Ammon's horn (tissue), 1 donor: Measurements from ENCODE around the gene ELOVL3.
"Not testable (repeated sequence)": the region's sequence is repeated elsewhere in the genome, so short reads cannot be mapped to it uniquely, and the experiment has no call there.

Source experiments
- DNase-seq: peaks from one replicate; pipeline ENCODE4 v3.0.0-alpha.2; 2016; ENCODE audit warnings: low spot score

The ELOVL3 gene

DNA sequence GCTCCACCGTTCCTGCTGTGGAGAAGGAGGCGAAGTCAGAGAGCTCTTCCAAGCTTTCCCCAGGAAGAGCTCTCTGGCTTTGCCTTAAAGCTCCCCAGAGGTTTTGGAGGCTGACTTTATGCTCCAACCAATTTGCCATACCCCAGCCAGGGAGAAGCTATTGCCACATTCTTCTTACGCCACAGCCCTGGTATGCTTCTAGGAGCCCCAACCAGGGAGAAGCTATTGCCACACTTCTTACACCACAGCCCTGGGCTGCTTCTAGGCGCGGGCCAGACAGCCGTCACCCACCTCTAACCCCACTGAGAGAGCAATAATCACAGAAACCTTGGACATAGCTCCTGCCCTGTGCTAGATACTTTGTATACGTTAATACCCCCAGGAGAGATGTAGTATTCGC lies 951 bp downstream of the ELOVL3 start:
- DNase-seq, result no peak

DNA sequence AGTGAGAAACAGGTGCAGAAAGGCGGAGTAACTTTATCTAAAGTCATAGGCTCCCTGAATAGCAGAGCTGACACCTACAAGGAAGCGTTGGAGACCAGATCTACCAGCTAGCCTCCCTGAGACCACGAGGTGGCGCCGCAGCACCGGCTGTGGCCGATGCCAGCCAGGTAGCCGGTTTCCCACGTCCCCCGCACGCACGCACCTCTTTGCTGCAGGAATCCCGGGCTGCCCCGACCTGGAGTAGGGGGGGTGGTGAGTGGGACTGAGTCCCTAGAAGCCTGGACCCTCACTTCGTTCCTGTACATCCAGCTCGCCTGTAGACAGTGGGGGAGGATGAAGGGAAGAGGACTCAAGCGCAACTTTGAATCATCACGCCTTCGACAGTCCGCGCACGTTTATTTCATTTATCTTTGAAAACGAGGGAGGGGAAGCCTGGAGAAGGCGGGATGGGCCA lies 3.7 kb downstream of the ELOVL3 start:
- peak; percentile 89 for DNase-seq

DNA sequence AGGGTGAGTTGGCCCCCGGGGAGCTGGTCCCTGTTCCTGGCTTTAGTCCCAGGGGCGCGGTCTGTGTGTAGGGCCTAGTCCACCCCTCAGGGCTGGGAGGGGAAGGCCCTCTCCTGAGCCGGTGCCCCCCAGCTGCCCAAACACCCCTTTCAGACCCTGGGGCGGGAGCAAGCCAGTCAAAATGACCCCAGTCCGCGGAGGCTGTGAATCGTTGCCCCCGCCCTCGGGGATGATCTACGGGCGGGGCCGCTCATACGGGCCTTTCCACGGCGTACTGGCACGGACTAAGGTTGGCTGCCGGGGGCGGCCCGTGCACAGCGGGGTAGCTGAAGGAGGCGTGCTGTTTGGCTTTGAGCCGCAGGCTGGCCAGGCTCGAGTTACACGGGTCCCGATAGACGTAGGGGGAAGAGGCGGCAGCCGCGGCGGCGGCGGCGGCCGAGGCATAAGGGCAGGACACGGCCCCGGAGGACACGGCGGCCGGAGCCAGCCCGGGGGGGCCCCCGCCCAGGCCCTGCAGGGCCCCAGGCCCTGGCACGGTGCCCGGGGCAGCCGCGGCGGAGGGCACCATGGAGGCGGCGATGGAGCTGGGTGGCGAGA lies 4.3 kb downstream of the ELOVL3 start:
- no peak for DNase-seq

DNA sequence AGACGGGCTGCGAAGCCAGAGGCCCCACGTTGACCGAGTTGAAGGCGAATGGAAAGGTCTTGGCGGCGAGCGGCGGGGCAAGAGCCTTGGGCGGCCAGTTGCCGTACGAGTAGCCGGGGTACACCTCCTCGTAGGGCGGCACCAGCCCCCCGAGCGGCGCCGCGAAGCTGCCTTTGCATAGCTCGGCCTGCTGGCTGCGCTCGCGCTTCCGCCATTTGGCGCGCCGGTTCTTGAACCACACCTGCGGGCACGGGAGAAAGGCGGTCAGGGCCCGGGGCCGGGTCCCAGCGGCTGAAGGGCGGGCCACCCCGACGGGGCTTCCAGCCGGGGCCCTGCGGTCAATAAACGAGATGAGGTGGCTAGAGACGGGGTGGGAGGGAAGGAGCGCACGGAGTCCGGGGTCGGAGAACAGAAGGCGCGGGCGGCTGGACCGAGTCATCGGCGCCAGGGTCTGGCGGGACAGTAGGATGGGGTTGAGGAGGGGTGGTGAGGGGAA lies 4.8 kb downstream of the ELOVL3 start:
- no peak for DNase-seq

DNA sequence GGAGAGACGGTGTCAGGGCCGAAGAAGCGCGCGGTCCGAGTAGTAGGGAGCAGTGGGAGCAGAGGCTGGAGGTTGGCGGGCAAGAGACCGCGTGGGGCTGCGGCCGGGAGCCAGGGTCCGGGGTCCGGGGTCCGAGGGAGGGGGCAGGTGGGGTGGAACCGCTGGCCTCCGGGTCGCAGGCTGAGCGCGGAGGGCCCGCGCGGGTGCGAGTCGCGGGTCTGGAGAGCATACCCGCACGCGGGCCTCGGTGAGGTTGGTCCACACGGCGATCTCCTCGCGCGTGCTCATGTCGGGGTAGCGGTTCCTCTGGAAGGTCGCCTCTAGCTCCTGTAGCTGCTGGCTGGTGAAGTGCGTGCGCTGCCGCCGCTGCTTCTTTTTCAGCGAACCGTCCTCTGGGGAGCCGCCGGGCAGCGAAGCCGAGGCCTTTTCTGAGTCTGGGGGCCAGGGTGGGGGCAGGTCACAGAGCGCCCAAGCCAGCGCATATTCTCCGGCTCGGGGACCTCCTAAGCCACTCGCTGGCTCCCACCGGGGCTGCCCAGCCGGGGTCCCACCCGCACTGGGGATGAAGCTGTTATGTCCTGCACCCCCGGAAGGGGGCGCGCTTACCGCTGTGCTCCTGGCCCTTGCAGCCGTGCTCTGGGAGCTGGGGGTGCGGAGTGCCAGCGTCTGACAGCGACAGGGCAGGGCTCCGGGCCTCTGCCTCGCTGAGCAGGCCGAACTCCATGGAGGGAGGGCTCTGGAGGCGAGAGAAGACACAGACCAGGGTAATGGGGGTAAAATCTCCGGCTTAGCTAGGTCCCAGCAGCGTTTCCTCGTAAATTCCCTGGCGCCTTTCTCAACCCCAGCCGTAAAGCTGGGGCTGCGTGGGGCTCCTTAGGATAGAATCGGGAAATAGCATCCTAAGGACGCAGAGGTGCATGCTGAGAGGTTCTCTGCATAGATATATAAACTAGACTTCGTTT lies 5.5 kb downstream of the ELOVL3 start:
- DNase-seq, result no peak

DNA sequence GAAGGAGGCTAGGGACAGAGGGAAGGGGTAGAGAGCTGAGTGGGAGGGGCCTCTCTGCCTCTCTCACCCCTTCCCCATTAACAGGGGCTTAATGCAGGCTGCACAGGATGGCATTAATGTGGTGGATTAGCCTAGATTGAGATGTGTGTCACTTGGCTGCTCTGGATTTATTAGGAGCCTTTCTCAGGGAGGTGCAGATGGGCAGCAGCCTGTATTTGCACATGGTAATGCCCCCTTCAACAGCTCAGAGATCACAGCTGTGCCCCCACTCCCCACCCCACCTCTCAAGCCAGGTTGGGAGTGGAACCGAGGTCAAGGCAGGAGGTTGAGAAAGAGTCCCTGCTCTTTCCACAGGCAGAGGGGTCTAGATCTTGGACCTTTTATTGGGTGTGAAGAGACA lies 7.9 kb downstream of the ELOVL3 start:
- DNase-seq, result no peak

DNA sequence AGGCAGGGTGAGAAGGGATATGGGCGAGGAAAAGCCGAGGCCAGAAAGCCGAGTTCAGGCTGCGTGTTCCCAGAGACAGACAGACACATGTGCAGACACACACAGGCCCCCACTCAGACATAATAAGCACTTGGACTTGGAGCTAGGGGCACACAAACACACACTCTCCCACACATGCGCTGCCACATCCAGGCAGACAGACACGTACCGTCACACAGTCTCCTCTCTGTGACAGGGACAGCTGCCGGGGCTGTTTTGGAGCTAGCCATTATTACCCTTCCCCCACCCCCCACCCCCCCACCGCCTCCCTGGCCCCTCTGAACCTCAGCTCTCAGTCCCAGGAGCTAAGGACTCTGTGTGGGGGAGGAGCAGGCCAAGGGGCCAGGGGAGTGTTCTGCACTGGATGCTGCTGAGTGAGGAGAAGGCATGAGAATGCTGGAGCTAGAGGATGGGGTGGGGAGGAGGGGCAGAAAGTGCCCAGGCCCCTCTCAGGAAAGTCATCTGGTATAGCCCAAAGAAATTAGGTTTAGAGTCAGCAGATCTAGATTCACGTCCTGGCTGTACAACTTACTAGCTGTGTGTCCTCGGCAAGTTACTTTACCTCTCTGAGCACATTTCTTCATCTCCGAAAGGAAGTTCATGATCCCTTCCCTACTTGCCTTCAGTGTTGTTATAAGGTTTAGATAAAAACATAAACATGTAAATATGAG lies 8.9 kb downstream of the ELOVL3 start:
- DNase-seq, result no peak

DNA sequence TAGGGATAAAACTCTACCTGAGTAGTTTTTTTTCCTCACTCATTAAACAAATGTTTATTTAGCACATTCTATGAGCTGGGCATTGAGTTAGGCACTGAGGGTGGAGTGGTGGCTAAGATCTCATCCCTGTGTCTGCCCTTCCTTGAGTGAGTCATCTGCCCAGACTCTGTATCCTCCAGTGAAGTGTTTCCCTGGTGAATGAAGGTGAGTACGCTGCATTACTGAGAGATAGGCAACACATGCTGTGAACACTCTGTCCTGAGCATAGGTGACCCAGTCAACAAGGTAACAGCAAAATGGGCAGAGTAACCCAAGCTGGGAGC lies 9.5 kb downstream of the ELOVL3 start:
- no peak for DNase-seq

DNA sequence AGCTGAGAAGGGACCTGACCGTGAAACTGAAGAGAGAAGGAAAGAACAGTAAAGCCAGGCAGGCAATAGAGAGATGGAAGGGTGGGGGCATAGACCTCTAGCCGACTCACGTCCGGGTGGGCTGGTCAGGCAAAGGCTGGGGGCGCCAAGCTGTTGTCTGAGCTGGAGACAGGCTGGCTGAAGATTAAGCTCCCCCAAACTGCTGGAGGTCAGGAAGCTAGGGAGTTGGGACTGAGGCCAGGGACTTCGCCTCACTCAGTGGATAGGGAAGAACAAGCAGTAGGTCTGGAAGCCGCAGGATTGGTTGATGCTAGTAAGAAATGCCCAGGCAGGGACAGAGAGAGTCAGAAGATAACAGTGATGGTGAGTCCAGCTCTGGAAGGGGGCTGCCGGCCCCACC lies 9.9 kb downstream of the ELOVL3 start:
- no peak for DNase-seq

DNA sequence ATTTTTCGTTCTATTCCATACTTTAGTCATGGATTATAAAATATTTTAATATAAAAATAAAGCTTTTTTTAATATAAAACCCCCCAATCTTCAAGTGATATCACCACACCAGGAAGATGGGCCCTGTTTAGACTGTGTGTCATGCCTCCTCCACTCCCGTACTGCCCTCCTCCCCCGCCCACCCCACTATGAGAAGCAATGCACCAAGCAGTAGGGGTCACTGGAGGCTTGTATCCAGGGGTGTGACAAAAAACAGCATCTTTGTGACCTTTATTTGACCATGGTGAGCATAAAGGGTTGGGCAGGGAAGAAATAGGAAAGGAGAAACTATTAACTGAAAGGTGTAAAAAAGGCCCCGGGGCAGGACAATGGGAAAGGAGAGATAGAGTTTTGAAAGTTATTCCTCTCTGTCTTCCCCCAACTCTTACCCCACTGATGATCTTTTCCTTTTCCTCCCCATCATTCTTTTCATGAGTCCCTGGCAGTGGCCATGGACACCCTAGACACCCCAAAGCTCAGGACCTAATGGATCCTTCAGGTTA lies 11.7 kb downstream of the ELOVL3 start:
- DNase-seq, result no peak

DNA sequence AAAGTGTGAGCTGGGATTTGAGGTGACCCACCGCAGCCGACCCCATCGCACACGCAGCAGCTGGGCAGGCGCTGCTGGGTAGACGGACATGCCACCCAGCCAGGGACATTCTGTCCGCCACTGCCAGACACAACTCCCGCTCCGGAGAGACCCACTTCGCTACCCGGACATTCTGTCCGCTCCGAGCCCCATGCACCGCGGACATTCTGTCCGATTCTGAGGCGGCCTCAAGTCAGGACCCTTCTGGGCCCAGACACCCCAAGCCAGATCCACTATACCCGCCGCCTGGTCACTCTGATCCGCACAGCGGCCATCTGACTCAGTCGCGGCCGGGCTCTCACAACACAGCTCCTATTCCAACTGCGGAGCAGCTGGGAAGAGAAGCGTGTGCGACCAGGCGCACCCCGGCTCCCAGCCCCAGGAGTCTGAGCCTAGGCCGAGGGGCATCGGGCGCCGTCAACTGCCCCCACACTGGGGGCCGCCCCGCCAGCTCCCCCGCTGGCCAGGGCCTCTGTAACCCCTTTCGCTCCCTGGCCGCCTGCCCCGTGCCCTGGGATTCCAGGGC lies 14.4 kb downstream of the ELOVL3 start:
- DNase-seq, result no peak

DNA sequence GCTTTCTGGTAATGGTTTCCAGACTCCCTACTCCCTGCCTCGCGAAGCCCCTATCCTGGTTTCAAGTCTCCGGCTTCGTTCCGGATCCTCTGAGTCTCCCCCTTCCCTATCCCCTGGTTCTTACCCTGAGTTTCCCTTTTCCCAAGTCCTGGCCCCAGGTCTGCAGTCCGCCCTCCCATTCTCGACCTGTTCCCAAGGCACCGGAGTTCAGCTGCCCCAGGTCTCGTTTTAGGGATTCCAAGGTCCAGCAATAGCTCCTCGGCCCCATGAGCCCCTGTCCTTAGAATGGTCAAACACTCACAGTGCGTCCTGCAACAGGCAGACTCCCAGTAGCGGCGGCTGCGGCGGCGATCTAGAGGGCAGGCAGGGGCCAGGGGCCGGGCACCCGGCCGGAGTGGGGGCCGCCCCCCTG lies 14.9 kb downstream of the ELOVL3 start:
- DNase-seq, result no peak

DNA sequence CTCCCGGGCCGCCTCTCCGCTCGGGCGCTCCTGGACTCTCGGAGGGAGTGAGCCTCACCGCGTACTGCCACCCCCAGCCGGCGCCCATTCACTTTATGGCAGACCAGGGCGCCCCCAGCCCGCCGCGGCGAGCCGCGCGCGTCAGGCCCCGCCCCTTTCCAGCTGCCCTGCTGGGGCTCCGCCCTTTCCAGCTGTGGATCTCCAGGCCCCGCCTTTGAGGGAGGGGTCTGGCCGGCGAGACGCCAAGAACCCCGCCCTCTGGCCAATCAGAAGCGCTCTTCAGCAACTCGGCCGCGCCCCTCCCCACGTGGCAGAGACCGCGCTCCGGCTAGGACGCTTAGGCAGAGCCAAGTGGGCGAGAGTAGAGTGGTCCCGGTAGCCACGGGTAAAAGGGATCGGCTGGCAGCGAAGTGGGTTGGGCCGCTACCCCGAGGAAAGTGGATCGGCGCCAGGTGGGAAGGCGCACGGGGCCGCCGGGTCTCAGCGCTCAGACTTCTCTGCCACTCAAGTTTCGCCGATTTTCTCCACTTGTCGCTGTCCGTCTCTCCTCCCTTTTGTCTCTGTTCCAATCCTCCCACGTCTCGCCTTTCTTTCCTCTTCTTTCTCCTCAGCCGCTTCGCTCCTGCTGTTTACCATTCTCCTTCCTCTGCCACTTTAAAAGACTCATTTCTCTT lies 15.5 kb downstream of the ELOVL3 start, which contains the start of gene PITX3:
Gene PITX3 (minus strand): TSS at position 69 of the 674 bp plus-strand sequence. CDS start 9,432 bp downstream, outside the sequence.
- DNase-seq, result peak; percentile 77

DNA sequence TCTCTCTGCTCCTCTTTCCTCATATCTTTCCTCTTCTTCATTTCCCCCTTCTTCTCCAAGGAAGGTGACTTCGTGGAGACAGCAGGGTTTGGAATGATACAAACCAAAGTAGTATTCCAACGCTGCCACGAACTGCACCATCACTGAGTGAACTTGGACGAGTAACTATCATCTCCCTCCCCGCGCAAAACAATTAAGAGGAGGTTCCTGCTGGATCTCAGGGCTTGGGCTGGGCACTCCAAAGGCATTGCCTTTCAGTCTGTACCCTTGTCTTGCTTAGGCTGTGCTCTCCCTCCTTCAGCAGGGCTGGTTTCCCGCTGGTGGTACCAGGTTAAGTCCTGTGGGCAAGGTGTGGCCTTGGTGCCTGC lies 16.0 kb downstream of the ELOVL3 start:
- DNase-seq, result no peak

DNA sequence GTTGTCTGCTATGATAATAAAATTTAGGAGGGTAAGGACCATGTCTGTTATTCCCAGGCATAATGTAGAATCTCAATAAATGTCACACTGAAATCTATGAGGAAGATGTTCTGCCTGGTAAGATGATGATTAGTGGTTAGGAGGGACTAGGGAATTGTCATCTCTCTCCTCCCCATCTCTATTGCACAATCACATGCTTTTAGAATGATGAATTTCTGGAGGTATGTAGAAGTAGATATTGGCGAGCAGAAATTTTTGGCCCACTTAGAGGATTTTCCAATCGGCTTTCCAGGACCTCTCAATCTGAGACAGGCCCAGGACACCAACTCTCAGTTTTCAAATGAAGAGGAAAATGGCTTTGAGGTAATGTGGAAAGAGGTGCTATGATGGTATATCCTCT lies 17.2 kb downstream of the ELOVL3 start:
- DNase-seq, result no peak

DNA sequence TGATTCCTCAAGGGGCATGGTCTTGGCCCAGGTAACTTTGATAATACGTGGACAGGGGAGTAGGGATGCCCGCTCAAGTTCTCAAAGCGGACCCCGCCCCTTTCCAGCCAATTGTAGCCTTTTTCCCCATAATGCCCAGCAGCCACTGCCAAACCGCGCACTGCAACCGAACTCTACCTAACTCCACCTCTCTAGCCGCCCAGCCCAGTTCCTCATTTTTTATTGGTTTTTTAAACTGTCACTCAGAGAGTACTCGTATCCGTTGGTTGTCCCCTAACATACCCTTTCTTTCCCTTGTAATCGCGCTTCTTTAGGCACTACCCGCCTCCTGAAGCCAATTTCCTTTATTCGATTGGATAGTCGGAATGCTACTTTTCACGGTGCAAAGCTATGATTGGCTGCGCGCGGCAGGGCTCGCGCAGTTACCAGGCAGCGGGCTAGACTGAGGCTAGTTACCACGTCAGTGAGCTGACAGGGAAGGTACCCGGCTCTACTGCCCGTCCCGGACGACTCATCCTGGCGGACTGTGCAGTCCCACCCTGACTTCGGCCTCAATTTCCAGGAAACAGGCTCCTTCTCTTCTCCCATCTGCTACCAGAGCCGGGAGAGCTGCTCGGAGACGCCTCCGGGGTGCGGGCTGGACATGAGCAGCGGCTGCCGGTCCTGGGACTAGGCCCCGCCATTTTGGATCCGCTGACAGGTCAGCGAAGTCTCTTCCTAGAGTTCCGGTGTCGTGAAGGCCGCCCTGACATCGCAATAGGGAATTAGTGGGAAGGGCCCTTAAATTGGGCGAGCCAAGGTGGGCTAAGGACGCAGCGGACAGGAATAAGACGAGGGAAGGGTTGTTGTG lies 19.2 kb downstream of the ELOVL3 start, which contains the start of gene GBF1:
Gene GBF1 (plus strand): TSS at position 451 of the 850 bp plus-strand sequence. CDS start 13,407 bp downstream, outside the sequence.
- peak; percentile 99 for DNase-seq

DNA sequence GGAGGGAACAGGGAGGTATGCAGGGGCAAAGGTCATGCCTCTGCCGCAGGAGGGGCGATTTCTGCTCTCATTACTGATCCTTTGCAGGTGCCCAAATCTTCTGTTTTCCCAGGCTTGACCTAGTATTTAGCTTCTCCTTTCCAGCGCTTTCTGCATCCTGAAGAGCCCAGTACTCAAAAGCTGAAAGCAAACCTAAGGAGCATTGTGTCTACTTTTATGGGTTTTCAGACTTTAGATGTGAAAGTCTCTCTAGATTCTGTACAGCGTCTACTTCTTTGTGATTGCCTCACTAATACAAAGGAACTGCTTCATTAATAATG lies 19.8 kb downstream of the ELOVL3 start:
- DNase-seq, result no peak

DNA sequence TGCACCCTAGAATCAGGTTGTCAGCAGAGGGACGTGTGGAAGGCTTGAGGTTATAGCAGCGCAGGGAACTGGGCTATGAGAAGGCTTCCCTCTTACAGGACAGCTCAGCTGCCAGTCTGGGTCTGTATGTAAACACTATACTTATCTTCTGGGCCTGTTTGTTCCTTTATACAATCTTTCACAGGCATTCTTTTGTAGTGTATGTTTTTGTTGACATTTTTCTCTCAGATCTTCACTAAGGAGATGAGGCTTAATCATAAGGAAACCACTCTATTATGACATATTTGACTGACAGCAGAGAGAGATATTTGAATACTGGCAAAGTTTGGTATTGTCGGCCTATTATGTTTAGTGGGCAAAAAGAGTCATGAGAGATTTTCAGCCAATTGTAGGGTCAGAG lies 20.2 kb downstream of the ELOVL3 start:
- DNase-seq, result no peak

DNA sequence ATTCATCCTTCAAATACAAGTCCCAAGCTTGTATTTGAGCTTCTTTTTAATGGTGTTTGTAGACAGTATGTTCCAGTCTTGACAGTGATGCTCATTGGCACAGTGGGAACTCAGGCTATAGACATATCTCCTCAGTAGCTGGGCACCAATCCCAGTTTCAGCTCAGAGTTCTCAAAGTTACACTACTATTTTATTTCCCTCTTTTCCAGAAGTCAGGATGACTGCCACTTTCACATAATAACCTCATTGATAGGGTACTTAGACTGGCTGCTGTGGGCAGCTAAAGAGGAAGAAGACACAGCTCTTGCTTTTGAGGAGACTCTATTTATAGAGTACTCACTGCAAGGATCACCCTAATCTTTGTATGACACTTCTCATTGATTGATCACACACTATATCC lies 21.6 kb downstream of the ELOVL3 start:
- peak; percentile 19 for DNase-seq

DNA sequence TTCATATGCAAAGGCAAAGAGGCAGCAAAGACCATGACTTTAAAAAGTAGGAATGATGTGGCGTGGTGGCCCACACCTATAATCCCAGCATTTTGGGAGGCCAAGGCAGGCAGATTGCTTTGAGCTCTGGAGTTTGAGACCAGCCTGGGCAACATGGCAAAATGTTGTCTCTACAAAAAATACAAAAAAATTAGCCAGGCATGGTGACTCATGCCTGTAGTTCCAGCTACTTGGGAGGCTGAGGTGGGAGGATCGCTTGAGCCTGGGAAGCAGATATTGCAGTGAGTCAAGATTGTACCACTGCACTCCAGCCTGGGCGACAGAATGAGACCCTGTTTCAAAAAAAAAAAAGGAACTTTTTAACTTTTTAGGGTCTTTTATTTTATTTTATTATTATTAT lies 26.4 kb downstream of the ELOVL3 start:
- DNase-seq, result not testable (repeated sequence)

DNA sequence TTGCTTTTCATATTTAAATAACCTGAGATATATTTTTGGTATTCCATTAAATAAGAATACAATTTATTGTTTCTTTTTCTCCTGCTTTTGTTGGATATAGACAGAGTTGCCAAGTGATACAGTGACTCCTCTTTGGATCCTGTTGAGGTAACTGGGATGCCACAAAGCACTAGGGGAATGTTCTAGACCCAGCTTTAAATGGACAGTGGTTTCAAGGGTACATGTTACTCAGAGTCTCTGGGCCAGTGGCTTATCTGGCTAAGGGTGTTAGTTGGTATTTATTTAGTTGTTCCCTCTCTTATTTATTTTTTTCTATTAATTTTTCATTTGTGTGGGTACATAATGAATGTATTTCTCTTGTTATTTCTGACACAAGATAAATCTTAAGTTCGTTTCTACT lies 28.3 kb downstream of the ELOVL3 start:
- no peak for DNase-seq
